Left ventricle myocardium inferior (tissue), 1 donor: ENCODE results near the gene CCL27. TPM values are rescaled to one million over a fixed set of nuclear protein-coding genes. Genes with fewer than 3 reads are reported as not detected.
A peak's percentile ranks its signal among the peaks of the same experiment; 100 is the strongest.

Experiments
- DNase-seq: peaks from one replicate; pipeline ENCODE4 v3.0.0-alpha.2; 2020
- H3K27ac ChIP-seq: fragments of 200-600 bp; replicated peaks from 2 replicates; pipeline ENCODE4 v1.8.0; 2021
- H3K27me3 ChIP-seq: fragments of 200-600 bp; 2 replicates; pipeline ENCODE4 v1.8.0; 2021; ENCODE audit warnings: low read depth
- H3K36me3 ChIP-seq: fragments of 200-600 bp; 2 replicates; pipeline ENCODE4 v1.8.0; 2021
- H3K4me1 ChIP-seq: fragments of 200-600 bp; 2 replicates; pipeline ENCODE4 v1.8.0; 2021
- H3K4me3 ChIP-seq: fragments of 200-600 bp; 2 replicates; pipeline ENCODE4 v1.8.0; 2021; ENCODE audit warnings: mild to moderate bottlenecking, moderate library complexity
- H3K9me3 ChIP-seq: fragments of 200-600 bp; replicated peaks from 2 replicates; pipeline ENCODE4 v1.8.0; 2021
- intact Hi-C: fragments of 100-400 bp; cut with micrococcal nuclease; formaldehyde crosslinking; loops from one replicate; pipeline ENCODE4 v1.11.0; 2022
- total RNA-seq: library from RNA; stranded (reverse); fragmentation: NEBNext Ultra II Directional; extraction: Animal tissue kit (Norgen Biotek cat#: 25700); gene quantifications from one replicate; pipeline ENCODE4 v1.2.1, GENCODE V29; 2021
- TF ChIP-seq, protein P1 (sequence below): fragments of 200-600 bp; IDR thresholded peaks from 2 replicates; pipeline ENCODE4 v1.8.0; 2021; ENCODE audit warnings: antibody characterized with exemption, mild to moderate bottlenecking, borderline replicate concordance
- donor health status: DM: no; HTN: yes; CAD: no; lungs with severe emphysema.

CCL27 gene
- total RNA-seq, 1 donor from 2014 or later: 0.41 TPM

DNA sequence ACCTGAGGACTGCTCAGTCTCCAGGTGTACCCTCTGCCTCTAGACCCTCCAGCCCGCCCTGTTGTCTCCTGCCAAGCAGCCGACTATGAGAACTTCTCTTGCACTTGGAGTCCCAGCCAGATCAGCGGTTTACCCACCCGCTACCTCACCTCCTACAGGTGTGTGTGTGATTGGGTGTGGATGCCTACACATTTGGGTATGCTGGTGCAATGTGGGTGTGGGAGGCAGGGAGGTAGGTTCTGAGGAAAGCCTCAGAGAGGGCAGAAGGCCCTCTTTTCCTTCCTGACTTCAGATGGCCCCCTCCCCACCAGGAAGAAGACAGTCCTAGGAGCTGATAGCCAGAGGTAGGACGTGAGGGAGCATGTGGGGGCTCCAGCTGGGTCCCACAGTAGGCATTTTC is 5.5 kb downstream of the CCL27 start:
- Histone ChIP-seq H3K4me1 (peaks cover 48% of the 10 kb centered on the region), H3K36me3 (peaks cover 22% of the 10 kb centered on the region), H3K4me3 (no peak overlapping the region), H3K27ac (no peak overlapping the region), H3K9me3 (no peaks in the 10 kb centered on the region), H3K27me3 (no peaks in the 10 kb centered on the region)
- intact Hi-C loops: no loop called here
- TF ChIP-seq, protein P1, sequence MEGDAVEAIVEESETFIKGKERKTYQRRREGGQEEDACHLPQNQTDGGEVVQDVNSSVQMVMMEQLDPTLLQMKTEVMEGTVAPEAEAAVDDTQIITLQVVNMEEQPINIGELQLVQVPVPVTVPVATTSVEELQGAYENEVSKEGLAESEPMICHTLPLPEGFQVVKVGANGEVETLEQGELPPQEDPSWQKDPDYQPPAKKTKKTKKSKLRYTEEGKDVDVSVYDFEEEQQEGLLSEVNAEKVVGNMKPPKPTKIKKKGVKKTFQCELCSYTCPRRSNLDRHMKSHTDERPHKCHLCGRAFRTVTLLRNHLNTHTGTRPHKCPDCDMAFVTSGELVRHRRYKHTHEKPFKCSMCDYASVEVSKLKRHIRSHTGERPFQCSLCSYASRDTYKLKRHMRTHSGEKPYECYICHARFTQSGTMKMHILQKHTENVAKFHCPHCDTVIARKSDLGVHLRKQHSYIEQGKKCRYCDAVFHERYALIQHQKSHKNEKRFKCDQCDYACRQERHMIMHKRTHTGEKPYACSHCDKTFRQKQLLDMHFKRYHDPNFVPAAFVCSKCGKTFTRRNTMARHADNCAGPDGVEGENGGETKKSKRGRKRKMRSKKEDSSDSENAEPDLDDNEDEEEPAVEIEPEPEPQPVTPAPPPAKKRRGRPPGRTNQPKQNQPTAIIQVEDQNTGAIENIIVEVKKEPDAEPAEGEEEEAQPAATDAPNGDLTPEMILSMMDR: no peak
- no peak for DNase-seq

DNA sequence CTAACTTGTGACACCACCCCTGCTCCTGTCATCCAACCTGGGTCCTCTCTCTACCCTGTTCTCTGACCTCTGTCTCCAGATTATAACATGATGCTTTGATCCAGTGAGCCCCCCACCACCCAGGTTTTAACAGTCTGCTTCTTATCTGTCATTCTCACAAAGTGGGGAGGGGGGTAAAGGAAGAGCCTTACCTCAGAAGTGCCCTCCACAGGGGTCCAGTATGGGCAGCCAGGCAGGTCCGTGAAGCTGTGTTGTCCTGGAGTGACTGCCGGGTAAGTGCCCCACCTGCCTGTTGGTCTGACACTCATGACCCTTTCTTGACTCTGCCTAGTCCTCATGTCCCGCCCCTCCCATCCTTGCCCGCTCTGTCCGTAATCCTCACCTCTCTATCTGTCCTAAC is 7.1 kb downstream of the CCL27 start:
- DNase-seq: no peak
- H3K9me3 ChIP-seq: no peaks in the 10 kb centered on the region
- TF ChIP-seq, protein P1: no peak
- H3K27me3 ChIP-seq: no peaks in the 10 kb centered on the region
- intact Hi-C loops: no loop called here
- peaks cover 62% of the 10 kb centered on the region for H3K4me1 ChIP-seq
- H3K27ac ChIP-seq: peak overlapping the region; percentile 93
- peak overlapping the region; percentile 37 for H3K4me3 ChIP-seq
- peaks cover 15% of the 10 kb centered on the region for H3K36me3 ChIP-seq

DNA sequence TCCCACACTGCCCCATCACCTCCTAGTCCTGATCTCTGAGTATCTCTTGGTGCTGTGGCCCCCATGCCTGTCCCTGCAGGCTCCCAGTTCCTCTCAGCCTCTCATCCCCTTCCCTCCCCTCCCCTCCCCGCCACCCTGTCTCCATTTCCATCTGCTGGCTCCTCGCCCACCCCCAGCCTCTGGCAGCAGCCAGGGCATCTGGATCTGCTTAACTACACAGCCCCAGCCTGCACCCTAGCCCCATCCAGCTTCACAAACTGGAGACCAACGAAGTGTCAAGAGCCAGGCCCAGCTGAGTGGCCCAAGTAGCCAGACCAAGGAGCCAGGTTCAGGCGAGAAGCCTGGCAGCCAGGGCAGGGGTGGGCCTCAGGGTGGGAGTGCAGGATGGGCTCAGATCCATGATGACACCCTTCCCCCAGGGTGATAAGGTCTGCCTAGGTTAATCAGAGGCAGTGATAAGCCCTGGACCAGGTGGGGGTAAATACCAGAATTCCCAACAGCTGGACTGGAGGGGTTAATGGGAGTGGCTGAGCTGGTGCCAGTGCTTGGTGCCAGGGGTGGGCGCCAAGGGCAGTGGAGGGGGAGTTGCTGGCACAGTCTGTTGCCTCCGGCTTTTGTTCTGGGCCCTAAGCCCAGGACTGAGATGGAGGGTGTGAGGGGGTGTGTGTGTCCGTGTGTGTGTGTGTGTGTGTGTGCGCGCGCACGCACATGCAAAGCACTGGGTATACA is 8.0 kb downstream of the CCL27 start:
- intact Hi-C loops: no loop called here
- TF ChIP-seq, protein P1: no peak
- peaks cover 62% of the 10 kb centered on the region for H3K4me1 ChIP-seq

DNA sequence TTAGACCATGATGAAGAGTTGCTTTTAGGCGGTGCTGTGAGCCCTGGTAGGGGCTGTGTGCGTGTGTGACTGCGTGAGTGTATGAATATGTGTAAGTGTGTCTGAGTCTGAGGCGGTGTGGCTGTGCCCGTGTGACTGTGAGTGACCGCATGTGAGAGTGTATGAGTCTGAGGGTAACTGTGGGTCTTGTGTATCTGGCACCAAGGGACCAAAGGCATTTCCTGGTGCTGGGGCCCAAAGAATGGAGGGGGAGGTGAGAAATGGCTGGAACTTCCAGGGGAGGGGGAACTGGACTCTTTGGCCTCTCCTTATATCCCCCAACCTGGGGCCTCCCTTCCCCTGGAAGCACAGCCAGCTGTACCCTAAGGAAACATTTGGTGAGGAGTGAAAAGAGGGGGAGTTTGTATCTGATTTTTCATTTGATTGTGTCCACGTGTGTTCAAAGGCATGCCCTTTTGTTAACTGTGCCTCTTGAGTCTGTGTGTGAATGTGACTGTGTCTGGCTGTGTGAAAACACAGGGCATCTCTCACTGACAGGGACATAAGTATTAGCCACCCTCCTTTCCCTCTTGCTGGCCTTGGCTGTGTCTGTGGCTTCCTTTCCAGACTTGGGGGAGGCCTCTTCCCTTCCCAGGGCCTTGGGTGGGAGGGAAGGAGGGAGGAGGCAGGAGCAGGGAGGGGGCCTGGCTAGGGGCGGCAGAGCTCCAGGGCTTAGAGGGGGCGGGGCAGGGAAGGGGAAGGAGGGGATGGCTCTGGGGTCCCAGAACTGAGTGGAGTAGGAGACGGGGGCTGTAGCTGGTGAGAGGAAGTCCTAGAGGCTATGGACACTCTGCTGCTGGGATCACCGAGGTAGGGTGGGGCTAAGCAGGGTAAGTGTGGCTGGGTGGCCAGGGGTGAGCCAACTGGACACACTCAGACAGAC is 9.0 kb downstream of the CCL27 start:
- Histone ChIP-seq H3K36me3 (peaks cover 25% of the 10 kb centered on the region), H3K27ac (peak overlapping the region; percentile 93), H3K4me3 (peak overlapping the region; percentile 72), H3K27me3 (no peaks in the 10 kb centered on the region), H3K9me3 (no peaks in the 10 kb centered on the region), H3K4me1 (peaks cover 71% of the 10 kb centered on the region)
- DNase-seq: no peak
- intact Hi-C loops: no loop called here
- TF ChIP-seq, protein P1: no peak

More for the DNA sequence above, 8.0 kb downstream of the CCL27 start:
- peaks cover 14% of the 10 kb centered on the region for H3K36me3 ChIP-seq
- peak overlapping the region; percentile 72 for H3K4me3 ChIP-seq
- DNase-seq: peak; percentile 79
- H3K27me3 ChIP-seq: no peaks in the 10 kb centered on the region
- no peaks in the 10 kb centered on the region for H3K9me3 ChIP-seq
- H3K27ac ChIP-seq: peak overlapping the region; percentile 93

DNA sequence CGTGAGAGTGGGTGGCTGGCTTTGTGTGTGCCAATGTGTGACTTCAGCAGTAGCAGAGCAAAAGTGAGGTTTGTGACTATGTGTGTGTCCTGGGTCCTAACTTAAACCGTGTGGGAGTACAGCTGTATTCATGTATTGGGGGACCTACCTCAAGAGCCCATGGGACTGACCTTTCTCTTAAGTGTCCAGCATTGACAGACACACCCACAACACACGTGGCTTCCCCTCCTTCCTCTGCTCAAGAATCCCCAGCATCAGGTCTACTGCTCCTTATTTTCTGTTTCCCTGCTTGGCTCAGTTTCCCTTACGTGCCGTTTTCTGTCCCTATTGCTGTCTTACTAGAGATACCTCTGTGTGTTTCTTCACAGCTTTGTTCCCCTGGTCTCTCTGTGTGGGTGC is 9.9 kb downstream of the CCL27 start:
- Histone ChIP-seq H3K36me3 (peaks cover 29% of the 10 kb centered on the region), H3K27me3 (no peaks in the 10 kb centered on the region), H3K4me3 (peak overlapping the region; percentile 72), H3K4me1 (peaks cover 80% of the 10 kb centered on the region), H3K27ac (peak overlapping the region; percentile 93), H3K9me3 (no peaks in the 10 kb centered on the region)
- intact Hi-C loops: no loop called here
- DNase-seq: no peak
- TF ChIP-seq, protein P1: no peak
